ENCODE data around the gene COG8. TPM values are rescaled to one million over a fixed set of nuclear protein-coding genes. Genes with fewer than 3 reads are reported as not detected.
A peak's percentile ranks its signal among the peaks of the same experiment; 100 is the strongest.
"Not testable (repeated sequence)": the region's sequence is repeated elsewhere in the genome, so short reads cannot be mapped to it uniquely, and the experiment has no call there.

The COG8 gene
- total RNA-seq, 1 donor from 2014 or later = 32.4 TPM

GRCh38 chr16:69294051-69294450 lies 45.3 kb downstream of the COG8 start:
- H3K27ac Mint-ChIP-seq (ENCODE audit: unreplicated experiment) = no peak overlapping the region
- no peak for FAIRE-seq

GRCh38 chr16:69293401-69293800 lies 46.0 kb downstream of the COG8 start:
- peaks cover 9% of the 10 kb centered on the region for H3K4me1 Mint-ChIP-seq (ENCODE audit: low read depth, unreplicated experiment)
- Histone ChIP-seq H3K27me3 (ENCODE audit: insufficient read depth, low read length) (no peaks in the 10 kb centered on the region), H3K9me3 (ENCODE audit: insufficient read depth, low read depth, low read length) (no peaks in the 10 kb centered on the region), H3K4me3 (ENCODE audit: insufficient read depth, low read depth, low read length) (no peak overlapping the region), H3K4me2 (ENCODE audit: low read length) (no peak overlapping the region), H4K20me1 (ENCODE audit: insufficient read depth, low read length) (peaks cover 4% of the 10 kb centered on the region), H2AFZ (ENCODE audit: low read depth, low read length) (no peak overlapping the region), H3K79me2 (ENCODE audit: insufficient read depth, low read length) (no peaks in the 10 kb centered on the region), H3K27ac (ENCODE audit: low read depth, low read length) (no peak overlapping the region), H3K9ac (ENCODE audit: low read length) (no peak overlapping the region), H3K4me1 (ENCODE audit: insufficient read depth, low read length) (no peaks in the 10 kb centered on the region), H3K36me3 (ENCODE audit: insufficient read depth, low read length) (no peaks in the 10 kb centered on the region)
- DNase-seq (ENCODE audit: low read depth) (no peak), FAIRE-seq (no peak)
- peaks cover 8% of the 10 kb centered on the region for H3K36me3 Mint-ChIP-seq (ENCODE audit: low read depth, unreplicated experiment)
- no peak overlapping the region for H3K4me3 Mint-ChIP-seq (ENCODE audit: unreplicated experiment)
- TF ChIP-seq EZH2 (IDR thresholded peaks at IDR 0.05; ENCODE audit: insufficient read depth, low read length) (no peak), CTCF (IDR thresholded peaks at IDR 0.05; ENCODE audit: insufficient read depth, low read depth, low read length) (no peak)
- H3K27ac Mint-ChIP-seq (ENCODE audit: unreplicated experiment) = peak overlapping the region; percentile 2
- H3K27me3 Mint-ChIP-seq (ENCODE audit: low read depth, unreplicated experiment) = no peaks in the 10 kb centered on the region
- no peaks in the 10 kb centered on the region for H3K9me3 Mint-ChIP-seq (ENCODE audit: unreplicated experiment)

More at GRCh38 chr16:69294051-69294450, 45.3 kb downstream of the COG8 start:
- Mint-ChIP-seq H3K4me1 (ENCODE audit: low read depth, unreplicated experiment) (peaks cover 9% of the 10 kb centered on the region), H3K9me3 (ENCODE audit: unreplicated experiment) (no peaks in the 10 kb centered on the region), H3K4me3 (ENCODE audit: unreplicated experiment) (no peak overlapping the region), H3K36me3 (ENCODE audit: low read depth, unreplicated experiment) (peaks cover 3% of the 10 kb centered on the region), H3K27me3 (ENCODE audit: low read depth, unreplicated experiment) (no peaks in the 10 kb centered on the region)
- Histone ChIP-seq H3K79me2 (ENCODE audit: insufficient read depth, low read length) (no peaks in the 10 kb centered on the region), H3K36me3 (ENCODE audit: insufficient read depth, low read length) (no peaks in the 10 kb centered on the region), H3K9ac (ENCODE audit: low read length) (no peak overlapping the region), H3K4me2 (ENCODE audit: low read length) (no peak overlapping the region), H3K27ac (ENCODE audit: low read depth, low read length) (no peak overlapping the region), H4K20me1 (ENCODE audit: insufficient read depth, low read length) (peaks cover 4% of the 10 kb centered on the region), H2AFZ (ENCODE audit: low read depth, low read length) (no peak overlapping the region), H3K4me3 (ENCODE audit: insufficient read depth, low read depth, low read length) (no peak overlapping the region), H3K27me3 (ENCODE audit: insufficient read depth, low read length) (no peaks in the 10 kb centered on the region), H3K4me1 (ENCODE audit: insufficient read depth, low read length) (no peaks in the 10 kb centered on the region), H3K9me3 (ENCODE audit: insufficient read depth, low read depth, low read length) (no peaks in the 10 kb centered on the region)
- no peak for DNase-seq (ENCODE audit: low read depth)
- TF ChIP-seq EZH2 (IDR thresholded peaks at IDR 0.05; ENCODE audit: insufficient read depth, low read length) (no peak), CTCF (IDR thresholded peaks at IDR 0.05; ENCODE audit: insufficient read depth, low read depth, low read length) (no peak)

- not testable (repeated sequence) for H3K9ac ChIP-seq (ENCODE audit: low read length); DNase-seq (ENCODE audit: low read depth); H3K27me3 Mint-ChIP-seq (ENCODE audit: low read depth, unreplicated experiment); H3K4me3 ChIP-seq (ENCODE audit: insufficient read depth, low read depth, low read length); H3K4me1 ChIP-seq (ENCODE audit: insufficient read depth, low read length); H3K9me3 ChIP-seq (ENCODE audit: insufficient read depth, low read depth, low read length); H3K27me3 ChIP-seq (ENCODE audit: insufficient read depth, low read length); H3K79me2 ChIP-seq (ENCODE audit: insufficient read depth, low read length); H3K4me3 Mint-ChIP-seq (ENCODE audit: unreplicated experiment); FAIRE-seq; H3K4me2 ChIP-seq (ENCODE audit: low read length); H4K20me1 ChIP-seq (ENCODE audit: insufficient read depth, low read length); H3K9me3 Mint-ChIP-seq (ENCODE audit: unreplicated experiment); H3K36me3 Mint-ChIP-seq (ENCODE audit: low read depth, unreplicated experiment); H3K4me1 Mint-ChIP-seq (ENCODE audit: low read depth, unreplicated experiment); H3K27ac Mint-ChIP-seq (ENCODE audit: unreplicated experiment); H3K27ac ChIP-seq (ENCODE audit: low read depth, low read length); H3K36me3 ChIP-seq (ENCODE audit: insufficient read depth, low read length); H2AFZ ChIP-seq (ENCODE audit: low read depth, low read length)
Measured at GRCh38 chr16:69291657-69292056, 47.7 kb downstream of the COG8 start.

Data from astrocyte (in vitro differentiated cells and primary cell).